Right lobe of liver (tissue), 4 donors: ENCODE results near the gene C8A.

ENCODE experiments used
- CTCF ChIP-seq, 4 donors: fragments of 200-600 bp in 3 of 4; fragments of 450-650 bp in 1 of 4; IDR thresholded peaks; one replicate each; pipeline versions ENCODE4 v1.5.1 to v1.8.0; 2016 to 2022; ENCODE audit warnings: antibody characterized with exemption in 4 of 4, mild to moderate bottlenecking in 2 of 4
- POLR2A ChIP-seq: fragments of 450-650 bp; IDR thresholded peaks from one replicate; pipeline ENCODE4 v1.6.1; 2017; ENCODE audit warnings: antibody characterized with exemption, mild to moderate bottlenecking
- donor health status: DM: no; HTN: no; CAD: no.
- donor health status: DM: no; HTN: no; CAD: no.
- donor health status: DM: no; HTN: yes; CAD: no.

- no peak for TF ChIP-seq CTCF (IDR thresholded peaks at IDR 0.05)
- no peak for TF ChIP-seq POLR2A
These were observed 109.1 kb downstream of the C8A start for GRCh38 chr1:56963667-56964066.
